ENCODE results near the gene UACA.

DNA sequence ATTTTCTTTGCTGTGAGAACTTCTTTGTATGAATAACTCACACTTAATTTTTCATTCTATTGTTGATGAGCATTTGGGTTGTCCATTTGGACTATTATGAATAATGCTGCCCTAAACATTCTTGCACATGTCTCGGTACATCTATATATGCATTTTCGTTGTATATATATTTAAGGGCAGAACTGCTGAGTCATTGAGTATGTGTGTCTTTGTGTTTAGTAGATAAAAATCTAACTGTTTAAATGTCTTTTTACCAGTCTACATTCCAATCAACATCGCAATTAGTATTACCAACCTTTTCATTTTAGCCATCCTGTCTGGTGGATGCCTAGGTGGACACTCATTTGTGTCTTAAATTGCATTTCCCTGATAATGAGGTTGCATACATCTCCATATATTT, 144.4 kb downstream of the UACA start:
- TF ChIP-seq CTCF (IDR thresholded peaks at IDR 0.05), result no peak
- no peak for TF ChIP-seq POLR2A (IDR thresholded peaks at IDR 0.05)
